OCI-LY3 (cell line): Measurements from ENCODE around the gene TRABD2B.

ENCODE experiments used
- H2AFZ ChIP-seq: fragments of 200-600, 300-600 bp; shearing (Covaris generic); 2 replicates; pipeline ENCODE4 v1.6.0; 2014; ENCODE audit warnings: antibody characterized with exemption, low read depth, low read length
- H3K27ac ChIP-seq: fragments of 200-600, 300-600 bp; sonication (generic); 2 replicates; pipeline ENCODE4 v1.5.1; 2014; ENCODE audit warnings: mild to moderate bottlenecking, low read length, moderate library complexity, mixed read lengths
- H3K27me3 ChIP-seq: fragments of 200-600, 300-600 bp; sonication (generic); 2 replicates; pipeline ENCODE4 v1.6.1; 2014; ENCODE audit warnings: low read depth, low read length, mixed read lengths
- H3K36me3 ChIP-seq: fragments of 200-600, 300-600 bp; sonication (generic); replicated peaks from 2 replicates; pipeline ENCODE3; 2014; ENCODE audit warnings: low read depth, low read length, mixed read lengths
- H3K4me1 ChIP-seq: fragments of 300-600, 200-600 bp; sonication (generic); 2 replicates; pipeline ENCODE4 v1.6.1; 2014; ENCODE audit warnings: low read length, mixed read lengths
- H3K4me2 ChIP-seq: fragments of 200-600, 300-600 bp; sonication (generic); 2 replicates; pipeline ENCODE4 v1.6.1; 2014; ENCODE audit warnings: low read length, mixed read lengths
- H3K4me3 ChIP-seq: fragments of 300-600, 200-600 bp; sonication (generic); 2 replicates; pipeline ENCODE4 v1.5.1; 2014; ENCODE audit warnings: antibody characterized with exemption, mild to moderate bottlenecking, low read length, moderate library complexity
- H3K79me2 ChIP-seq: fragments of 300-600, 200-600 bp; shearing (Covaris generic); 2 replicates; pipeline ENCODE4 v1.6.1; 2014; ENCODE audit warnings: mild to moderate bottlenecking, low read length, mixed read lengths
- H3K9ac ChIP-seq: fragments of 300-600, 200-600 bp; shearing (Covaris generic); 2 replicates; pipeline ENCODE4 v1.6.0; 2014; ENCODE audit warnings: mild to moderate bottlenecking, low read length, moderate library complexity
- H3K9me3 ChIP-seq: fragments of 200-600, 300-600 bp; shearing (Covaris generic); 2 replicates; pipeline ENCODE4 v1.6.1; 2014; ENCODE audit warnings: low read length, mixed read lengths; ENCODE audit not compliant: insufficient read depth
- H4K20me1 ChIP-seq: fragments of 200-600, 300-600 bp; sonication (generic); 2 replicates; pipeline ENCODE4 v1.6.1; 2016; ENCODE audit warnings: low read length, mixed read lengths; ENCODE audit not compliant: insufficient read depth
- EZH2phosphoT487 ChIP-seq: fragments of 200-600 bp; shearing (Covaris generic); IDR thresholded peaks from 2 replicates; pipeline ENCODE4 v1.6.1; 2018; ENCODE audit warnings: antibody characterized with exemption, mixed run types, low read depth
- TF ChIP-seq, protein P1 (sequence below): fragments of 200-600, 300-600 bp; sonication (generic); IDR thresholded peaks from 2 replicates; pipeline ENCODE4 v1.5.1; 2014; ENCODE audit warnings: antibody characterized with exemption, low read length, low read depth

TRABD2B gene

GRCh38 chr1:47853852-47854251 is 143.3 kb downstream of the TRABD2B start:
- Histone ChIP-seq H3K36me3 (no peaks in the 10 kb centered on the region), H3K79me2 (no peaks in the 10 kb centered on the region), H2AFZ (no peak overlapping the region), H3K27me3 (no peaks in the 10 kb centered on the region), H3K4me1 (no peaks in the 10 kb centered on the region), H3K9ac (no peak overlapping the region), H4K20me1 (no peaks in the 10 kb centered on the region), H3K27ac (no peak overlapping the region), H3K4me3 (no peak overlapping the region), H3K9me3 (no peaks in the 10 kb centered on the region), H3K4me2 (no peak overlapping the region)
- no peak for TF ChIP-seq EZH2phosphoT487
- TF ChIP-seq, protein P1, sequence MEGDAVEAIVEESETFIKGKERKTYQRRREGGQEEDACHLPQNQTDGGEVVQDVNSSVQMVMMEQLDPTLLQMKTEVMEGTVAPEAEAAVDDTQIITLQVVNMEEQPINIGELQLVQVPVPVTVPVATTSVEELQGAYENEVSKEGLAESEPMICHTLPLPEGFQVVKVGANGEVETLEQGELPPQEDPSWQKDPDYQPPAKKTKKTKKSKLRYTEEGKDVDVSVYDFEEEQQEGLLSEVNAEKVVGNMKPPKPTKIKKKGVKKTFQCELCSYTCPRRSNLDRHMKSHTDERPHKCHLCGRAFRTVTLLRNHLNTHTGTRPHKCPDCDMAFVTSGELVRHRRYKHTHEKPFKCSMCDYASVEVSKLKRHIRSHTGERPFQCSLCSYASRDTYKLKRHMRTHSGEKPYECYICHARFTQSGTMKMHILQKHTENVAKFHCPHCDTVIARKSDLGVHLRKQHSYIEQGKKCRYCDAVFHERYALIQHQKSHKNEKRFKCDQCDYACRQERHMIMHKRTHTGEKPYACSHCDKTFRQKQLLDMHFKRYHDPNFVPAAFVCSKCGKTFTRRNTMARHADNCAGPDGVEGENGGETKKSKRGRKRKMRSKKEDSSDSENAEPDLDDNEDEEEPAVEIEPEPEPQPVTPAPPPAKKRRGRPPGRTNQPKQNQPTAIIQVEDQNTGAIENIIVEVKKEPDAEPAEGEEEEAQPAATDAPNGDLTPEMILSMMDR: no peak

GRCh38 chr1:47853059-47853458 is 144.1 kb downstream of the TRABD2B start:
- Histone ChIP-seq H3K4me3 (no peak overlapping the region), H3K9me3 (no peaks in the 10 kb centered on the region), H3K9ac (no peak overlapping the region), H3K36me3 (no peaks in the 10 kb centered on the region), H3K4me2 (no peak overlapping the region), H2AFZ (no peak overlapping the region), H3K4me1 (no peaks in the 10 kb centered on the region), H3K27ac (no peak overlapping the region), H3K27me3 (no peaks in the 10 kb centered on the region), H3K79me2 (no peaks in the 10 kb centered on the region), H4K20me1 (no peaks in the 10 kb centered on the region)
- TF ChIP-seq EZH2phosphoT487: no peak
- TF ChIP-seq, protein P1: no peak

DNA sequence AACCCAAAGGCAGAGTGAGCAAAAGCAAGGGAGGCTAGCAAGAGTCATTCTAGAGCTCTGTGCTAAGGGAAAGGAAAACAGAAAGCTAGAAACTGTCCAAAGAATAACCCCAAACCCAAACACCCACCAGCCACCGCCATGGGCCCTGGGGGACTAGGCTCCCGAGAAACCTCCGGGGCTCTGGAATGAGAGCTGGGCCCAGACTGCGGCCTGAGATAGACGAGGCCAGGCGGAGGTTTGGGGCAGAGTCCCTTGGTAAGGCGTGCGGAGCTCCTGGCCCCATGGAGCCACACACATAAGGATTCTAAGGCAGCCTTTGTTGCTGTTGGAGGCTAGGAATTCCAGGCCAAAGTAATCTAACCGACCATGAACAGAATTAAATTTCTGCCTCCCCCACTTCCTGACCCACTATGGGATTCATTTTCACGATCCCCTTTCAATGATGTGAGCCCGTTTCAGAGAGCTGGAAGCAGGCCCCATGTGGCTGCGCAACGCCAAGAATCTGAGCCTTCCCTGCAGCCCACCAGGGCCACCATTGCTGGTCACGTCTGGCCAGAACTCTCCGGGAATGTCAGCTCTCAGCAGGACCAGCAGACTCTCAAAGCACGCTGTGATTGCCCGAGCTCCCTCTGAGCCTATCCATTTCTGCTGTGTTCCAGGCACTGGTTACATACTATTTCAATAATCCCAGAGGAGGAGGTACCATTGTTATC is 145.0 kb downstream of the TRABD2B start:
- H3K27me3 ChIP-seq: no peaks in the 10 kb centered on the region
- TF ChIP-seq EZH2phosphoT487: no peak
- TF ChIP-seq, protein P1: no peak

GRCh38 chr1:47850451-47850850 is 146.7 kb downstream of the TRABD2B start:
- no peak overlapping the region for H3K4me2 ChIP-seq
- no peaks in the 10 kb centered on the region for H3K4me1 ChIP-seq
- H3K4me3 ChIP-seq: no peak overlapping the region
- no peak overlapping the region for H3K27ac ChIP-seq
- H2AFZ ChIP-seq: no peak overlapping the region
- H3K9ac ChIP-seq: no peak overlapping the region
- H3K27me3 ChIP-seq: no peaks in the 10 kb centered on the region
- no peaks in the 10 kb centered on the region for H3K79me2 ChIP-seq
- no peaks in the 10 kb centered on the region for H3K9me3 ChIP-seq
- TF ChIP-seq EZH2phosphoT487: no peak
- TF ChIP-seq, protein P1: no peak
- H4K20me1 ChIP-seq: no peaks in the 10 kb centered on the region
- H3K36me3 ChIP-seq: no peaks in the 10 kb centered on the region

More for the DNA sequence above, 145.0 kb downstream of the TRABD2B start:
- Histone ChIP-seq H3K4me2 (no peak overlapping the region), H2AFZ (no peak overlapping the region), H3K27ac (no peak overlapping the region), H3K4me3 (no peak overlapping the region), H3K4me1 (no peaks in the 10 kb centered on the region), H3K36me3 (no peaks in the 10 kb centered on the region), H3K79me2 (no peaks in the 10 kb centered on the region), H3K9me3 (no peaks in the 10 kb centered on the region), H4K20me1 (no peaks in the 10 kb centered on the region), H3K9ac (no peak overlapping the region)
